ENCODE measurements around the gene DAP3. TPM values are rescaled to one million over a fixed set of nuclear protein-coding genes. Genes with fewer than 3 reads are reported as not detected.

Gene DAP3
- total RNA-seq, 1 donor from 2014 or later = 126 TPM

- Mint-ChIP-seq H3K27ac (peak overlapping the region; percentile 30), H3K27me3 (no peaks in the 10 kb centered on the region), H3K36me3 (ENCODE audit: insufficient read depth) (peaks cover 2% of the 10 kb centered on the region), H3K9me3 (ENCODE audit: low read depth) (peaks cover 25% of the 10 kb centered on the region), H3K4me1 (ENCODE audit: low read depth) (peaks cover 4% of the 10 kb centered on the region), H3K4me3 (ENCODE audit: low read depth) (no peak overlapping the region)
- TF ChIP-seq CTCF (IDR thresholded peaks at IDR 0.05; ENCODE audit: unreplicated experiment) = no peak
- no peak for DNase-seq (ENCODE audit: low spot score, unreplicated experiment)
Observed at GRCh38 chr1:155646307-155646706, 42.6 kb upstream of the DAP3 start.

- Mint-ChIP-seq H3K27me3 (no peaks in the 10 kb centered on the region), H3K27ac (peak overlapping the region; percentile 64), H3K4me1 (ENCODE audit: low read depth) (peaks cover 4% of the 10 kb centered on the region), H3K9me3 (ENCODE audit: low read depth) (peaks cover 6% of the 10 kb centered on the region), H3K4me3 (ENCODE audit: low read depth) (no peak overlapping the region), H3K36me3 (ENCODE audit: insufficient read depth) (no peaks in the 10 kb centered on the region)
- TF ChIP-seq CTCF (IDR thresholded peaks at IDR 0.05; ENCODE audit: unreplicated experiment) = peak; percentile 47
- DNase-seq (ENCODE audit: low spot score, unreplicated experiment) = no peak
Observed at GRCh38 chr1:155648207-155649147, 40.4 kb upstream of the DAP3 start.

GRCh38 chr1:155649676-155650075, 39.2 kb upstream of the DAP3 start:
- H3K4me1 Mint-ChIP-seq (ENCODE audit: low read depth) = peaks cover 4% of the 10 kb centered on the region
- no peaks in the 10 kb centered on the region for H3K36me3 Mint-ChIP-seq (ENCODE audit: insufficient read depth)
- TF ChIP-seq CTCF (IDR thresholded peaks at IDR 0.05; ENCODE audit: unreplicated experiment) = no peak
- peaks cover 3% of the 10 kb centered on the region for H3K9me3 Mint-ChIP-seq (ENCODE audit: low read depth)
- H3K27me3 Mint-ChIP-seq = no peaks in the 10 kb centered on the region
- no peak overlapping the region for H3K4me3 Mint-ChIP-seq (ENCODE audit: low read depth)
- no peak overlapping the region for H3K27ac Mint-ChIP-seq
- DNase-seq (ENCODE audit: low spot score, unreplicated experiment) = no peak

- Mint-ChIP-seq H3K4me1 (ENCODE audit: low read depth) (peaks cover 4% of the 10 kb centered on the region), H3K36me3 (ENCODE audit: insufficient read depth) (no peaks in the 10 kb centered on the region), H3K27ac (no peak overlapping the region), H3K27me3 (no peaks in the 10 kb centered on the region), H3K4me3 (ENCODE audit: low read depth) (no peak overlapping the region), H3K9me3 (ENCODE audit: low read depth) (peaks cover 3% of the 10 kb centered on the region)
- TF ChIP-seq CTCF (IDR thresholded peaks at IDR 0.05; ENCODE audit: unreplicated experiment) = no peak
- no peak for DNase-seq (ENCODE audit: low spot score, unreplicated experiment)
Observed at GRCh38 chr1:155650231-155650757, 38.6 kb upstream of the DAP3 start.

GRCh38 chr1:155651861-155652661, 36.8 kb upstream of the DAP3 start:
- no peak for DNase-seq (ENCODE audit: low spot score, unreplicated experiment)
- TF ChIP-seq CTCF (IDR thresholded peaks at IDR 0.05; ENCODE audit: unreplicated experiment) = no peak
- Mint-ChIP-seq H3K36me3 (ENCODE audit: insufficient read depth) (no peaks in the 10 kb centered on the region), H3K27ac (no peak overlapping the region), H3K4me1 (ENCODE audit: low read depth) (peaks cover 4% of the 10 kb centered on the region), H3K9me3 (ENCODE audit: low read depth) (peaks cover 3% of the 10 kb centered on the region), H3K4me3 (ENCODE audit: low read depth) (no peak overlapping the region), H3K27me3 (no peaks in the 10 kb centered on the region)
